Ureter (tissue), 1 donor: ENCODE results near the gene PTCD2. TPM values are rescaled to one million over a fixed set of nuclear protein-coding genes. Genes with fewer than 3 reads are reported as not detected.
A peak's percentile ranks its signal among the peaks of the same experiment; 100 is the strongest.
"Not testable (repeated sequence)": the region's sequence is repeated elsewhere in the genome, so short reads cannot be mapped to it uniquely, and the experiment has no call there.

Experiments
- DNase-seq: peaks from one replicate; pipeline ENCODE4 v3.0.0-alpha.2; 2020; ENCODE audit warnings: low spot score
- total RNA-seq: library from RNA; stranded (reverse); gene quantifications from one replicate; pipeline ENCODE4 v1.2.4, GENCODE V29; 2023
- donor health status: DM: yes; HTN: yes; CAD: no.

Gene PTCD2
- total RNA-seq, 1 donor from 2014 or later, result 17.0 TPM

- no peak for DNase-seq
These were observed 60.5 kb downstream of the PTCD2 start for GRCh38 chr5:72380492-72381274.

GRCh38 chr5:72383280-72383679 lies 63.1 kb downstream of the PTCD2 start:
- no peak for DNase-seq

- DNase-seq, result no peak
These were observed 63.6 kb downstream of the PTCD2 start for GRCh38 chr5:72383726-72384125.

DNA sequence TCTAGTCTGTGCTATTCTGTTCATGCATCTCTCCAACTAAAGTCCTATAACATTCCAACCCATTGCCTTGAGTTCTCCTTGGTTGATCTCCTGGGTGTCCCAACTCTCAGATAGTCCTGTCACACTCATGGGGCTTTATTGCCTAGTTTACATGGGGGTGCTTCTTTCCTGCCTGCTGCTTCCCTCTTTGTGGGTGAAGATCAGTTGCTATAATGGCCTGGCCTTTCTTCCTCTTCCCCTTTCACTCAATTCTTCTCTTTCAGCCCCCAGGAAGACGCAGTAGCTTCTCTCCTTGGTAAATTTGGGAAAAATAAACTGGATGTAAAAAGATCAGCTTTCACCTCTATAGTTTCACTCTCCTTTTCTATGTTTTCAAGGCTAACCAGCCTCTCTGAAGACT lies 66.5 kb downstream of the PTCD2 start:
- no peak for DNase-seq

DNA sequence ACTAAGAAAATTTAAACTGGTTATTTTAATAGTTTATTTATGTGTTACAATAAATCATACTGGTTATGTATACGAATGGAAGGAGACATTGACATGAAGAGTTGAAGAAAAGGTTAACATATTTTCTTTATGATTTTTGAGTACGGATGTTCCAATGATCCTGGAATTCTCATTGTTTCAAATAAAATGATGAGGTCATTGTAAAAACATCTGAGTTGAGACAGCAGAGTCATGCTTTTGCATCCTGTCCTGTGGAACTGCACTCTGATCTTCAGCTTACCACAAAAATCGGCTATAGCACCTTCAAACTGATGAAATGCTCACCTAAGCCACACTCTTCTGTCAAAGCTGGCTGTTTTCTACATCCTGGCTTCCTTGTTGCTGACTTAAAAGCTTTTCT lies 67.8 kb downstream of the PTCD2 start:
- DNase-seq, result no peak

- DNase-seq, result no peak
These were observed 68.5 kb downstream of the PTCD2 start for GRCh38 chr5:72388646-72389045.

DNA sequence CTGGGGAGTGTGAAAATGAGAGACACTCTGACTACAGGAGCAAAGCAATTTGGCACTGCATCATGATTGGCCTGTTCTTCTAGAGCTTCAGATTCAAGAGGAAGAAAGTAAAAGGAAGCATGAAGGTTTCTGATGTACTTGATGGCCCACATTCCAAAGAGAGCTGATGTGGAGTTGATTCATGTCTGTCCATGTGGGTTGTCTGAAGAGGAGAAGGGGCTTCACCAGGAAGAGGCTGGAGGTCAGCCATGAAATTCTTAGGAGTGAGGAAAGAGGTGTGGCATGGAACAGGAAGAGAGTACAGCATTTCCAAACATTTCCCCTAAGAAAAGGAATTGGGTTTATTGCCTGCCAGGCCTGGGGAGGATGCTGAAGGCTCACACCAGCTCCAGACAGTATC lies 70.7 kb downstream of the PTCD2 start:
- DNase-seq, result no peak

- no peak for DNase-seq
These were observed 72.2 kb downstream of the PTCD2 start for GRCh38 chr5:72392326-72392733.

- DNase-seq, result no peak
These were observed 72.9 kb downstream of the PTCD2 start for GRCh38 chr5:72393052-72393451.

- no peak for DNase-seq
These were observed 74.5 kb downstream of the PTCD2 start for GRCh38 chr5:72394688-72395087.

DNA sequence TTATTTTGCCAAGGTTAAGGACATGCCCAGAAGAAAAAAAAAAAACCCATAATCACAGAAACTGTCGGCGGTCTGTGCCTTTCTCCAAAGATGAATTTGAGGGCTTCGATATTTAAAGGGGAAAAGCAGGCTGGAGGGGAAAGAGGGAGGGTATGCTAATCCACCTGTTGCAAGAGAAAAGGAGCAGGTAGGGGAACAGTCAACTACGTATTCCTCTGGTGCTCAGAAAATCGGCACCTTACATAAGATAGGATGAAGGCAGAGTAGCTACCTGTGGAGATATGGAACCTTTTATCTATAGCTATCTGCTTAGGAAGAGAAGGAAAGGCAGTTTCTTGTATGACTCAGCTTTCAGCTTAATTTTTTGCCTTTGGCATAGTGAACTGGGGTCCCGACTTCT lies 77.7 kb downstream of the PTCD2 start:
- DNase-seq, result no peak

- DNase-seq, result no peak
These were observed 80.8 kb downstream of the PTCD2 start for GRCh38 chr5:72400950-72401349.

- no peak for DNase-seq
These were observed 82.3 kb downstream of the PTCD2 start for GRCh38 chr5:72402381-72402890.

- peak; percentile 45 for DNase-seq
These were observed 82.9 kb downstream of the PTCD2 start for GRCh38 chr5:72402959-72403628.

- DNase-seq, result not testable (repeated sequence)
These were observed 84.6 kb downstream of the PTCD2 start for GRCh38 chr5:72404771-72405170.

GRCh38 chr5:72407078-72407477 lies 86.9 kb downstream of the PTCD2 start:
- DNase-seq, result no peak

- DNase-seq, result no peak
These were observed 87.4 kb downstream of the PTCD2 start for GRCh38 chr5:72407541-72407940.

DNA sequence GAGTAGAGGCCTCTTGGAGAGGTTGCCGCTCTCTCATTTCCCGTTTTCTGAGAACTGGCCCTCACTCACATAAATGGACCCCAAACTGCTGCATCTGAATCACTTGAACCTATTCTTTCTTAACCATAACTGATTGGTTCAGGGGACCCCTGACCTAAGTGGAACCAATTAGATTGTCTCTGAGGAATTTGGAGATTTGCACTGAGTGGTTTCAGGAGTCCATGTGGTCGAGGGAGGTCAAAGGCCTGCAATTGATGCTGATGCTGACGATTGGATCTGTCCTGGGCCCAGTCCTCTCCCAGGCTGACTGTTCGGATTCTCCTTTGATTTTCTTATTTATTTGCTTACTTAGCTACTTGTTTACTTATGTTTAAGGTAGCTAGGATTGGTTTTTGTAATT lies 88.0 kb downstream of the PTCD2 start:
- DNase-seq, result no peak

DNA sequence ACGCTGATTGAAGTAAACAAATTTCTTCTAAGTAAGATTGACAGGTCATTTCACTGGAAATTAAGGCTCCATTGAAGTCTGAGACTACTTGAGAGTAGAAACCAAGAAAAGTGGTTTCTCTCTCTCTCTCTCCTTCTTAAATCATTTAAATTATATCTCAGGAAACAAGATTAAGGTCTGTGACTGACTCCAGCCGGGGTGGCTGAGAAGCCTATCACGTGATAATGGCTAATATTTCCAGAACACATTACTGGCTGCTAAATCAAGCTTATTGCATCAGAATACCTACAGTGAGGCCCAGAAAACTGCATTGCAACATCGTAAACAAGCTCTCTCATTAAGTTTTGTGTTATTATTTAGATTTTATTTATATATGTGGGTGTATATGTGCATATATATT lies 88.4 kb downstream of the PTCD2 start:
- no peak for DNase-seq

GRCh38 chr5:72410688-72411295 lies 90.6 kb downstream of the PTCD2 start:
- no peak for DNase-seq

DNA sequence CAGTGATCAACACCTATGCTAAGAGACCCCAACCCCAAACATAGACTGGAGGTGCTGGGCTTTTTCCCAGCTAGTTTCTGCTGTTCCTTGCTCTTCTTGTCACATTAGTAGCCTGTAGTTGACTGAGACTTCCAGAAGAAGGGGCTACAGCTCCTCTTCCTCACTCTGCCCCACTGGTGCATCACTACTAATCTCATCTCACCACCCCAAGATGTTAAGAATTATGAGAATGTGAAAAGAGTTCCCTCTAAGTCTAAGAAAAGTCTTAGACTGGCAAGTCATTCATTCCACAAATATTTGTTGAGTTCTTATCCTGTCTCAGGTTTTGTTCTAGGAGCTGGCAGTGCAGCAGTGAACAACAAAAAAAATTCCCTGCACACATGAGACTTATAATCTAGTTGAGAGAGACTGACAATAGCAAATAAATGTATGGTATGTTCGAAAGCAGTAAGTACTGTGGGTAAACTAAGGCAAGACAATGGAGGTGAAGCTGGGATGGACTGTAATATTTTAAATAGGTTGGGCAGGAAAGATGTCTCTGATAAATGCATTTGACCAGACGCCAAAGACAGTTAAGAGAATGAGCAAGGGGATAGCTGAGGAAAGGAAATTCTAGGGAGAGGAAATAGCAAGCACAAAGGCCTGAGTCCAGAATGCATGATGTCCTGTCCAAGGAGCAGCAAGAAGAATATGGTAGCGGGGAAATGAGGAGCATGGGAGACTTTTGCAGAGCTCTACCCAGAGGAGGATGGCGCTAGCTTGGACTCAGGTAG lies 92.3 kb downstream of the PTCD2 start:
- no peak for DNase-seq
